GM18526 (cell line): ENCODE measurements around the gene ENHO.

ENCODE experiments used
- POLR2A ChIP-seq: IDR thresholded peaks from 3 replicates; pipeline ENCODE4 v1.6.1; 2011; ENCODE audit not compliant: insufficient read length; ENCODE audit errors: extremely low read depth

ENHO gene

GRCh38 chr9:34520505-34521385 is 2.0 kb downstream of the ENHO start:
- TF ChIP-seq POLR2A: no peak

DNA sequence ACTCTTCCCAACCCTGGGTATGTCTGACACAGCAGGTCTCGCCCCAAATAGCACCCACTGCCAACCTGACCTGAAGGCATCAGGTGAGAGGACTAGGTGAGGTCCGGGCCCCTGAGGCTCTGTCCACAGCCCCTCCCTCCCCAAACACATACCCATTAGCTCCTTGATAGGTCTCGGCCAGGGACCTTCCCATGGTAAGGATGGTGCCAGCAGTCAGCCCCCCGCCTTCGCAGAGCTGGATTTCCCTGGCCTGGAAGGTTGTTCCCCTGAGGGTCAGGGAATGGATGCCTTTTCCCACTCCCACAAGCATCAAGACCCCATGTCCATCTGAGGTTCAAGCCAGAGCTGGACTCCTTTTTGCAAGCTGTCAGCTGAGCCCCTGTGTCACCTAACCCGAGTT is 2.7 kb downstream of the ENHO start:
- TF ChIP-seq POLR2A: no peak

DNA sequence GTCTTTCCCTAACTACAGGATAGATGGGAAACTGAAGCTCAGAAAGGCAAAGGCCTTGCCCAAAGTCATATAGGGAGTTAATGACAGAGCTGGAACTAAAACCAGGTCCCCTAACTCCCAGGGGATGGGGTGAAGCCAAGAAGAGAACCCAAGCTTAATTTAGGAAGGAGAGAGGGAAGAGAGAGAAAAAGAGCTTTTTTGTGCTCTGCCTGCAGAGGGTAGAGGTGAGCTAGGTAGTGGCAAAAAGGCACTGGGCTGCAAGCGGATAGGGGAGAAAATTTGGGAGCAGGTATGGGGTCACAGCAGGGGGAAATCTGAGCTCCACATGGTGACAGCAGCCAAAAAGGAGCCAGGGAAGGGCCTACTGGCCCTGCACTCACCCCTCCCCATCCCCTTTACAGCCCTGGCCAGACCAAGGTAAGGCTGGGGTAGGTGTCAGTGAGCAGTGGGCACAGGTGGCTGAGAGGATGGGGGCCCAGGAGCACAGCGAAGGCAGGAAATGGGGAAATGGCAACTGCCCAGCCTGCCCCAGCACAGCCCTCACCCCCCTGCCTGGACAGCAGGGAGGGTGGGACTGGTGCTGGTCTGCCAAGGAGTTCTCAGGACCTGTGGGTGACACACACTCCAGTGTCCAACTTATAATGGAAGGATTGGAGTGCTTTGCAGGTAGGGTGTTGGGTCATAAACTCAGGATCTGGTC is 3.3 kb downstream of the ENHO start:
- TF ChIP-seq POLR2A: no peak

- no peak for TF ChIP-seq POLR2A
These were observed 3.9 kb downstream of the ENHO start for GRCh38 chr9:34518896-34519295.

GRCh38 chr9:34518110-34518616 is 4.6 kb downstream of the ENHO start:
- no peak for TF ChIP-seq POLR2A

- TF ChIP-seq POLR2A: no peak
These were observed 5.6 kb downstream of the ENHO start for GRCh38 chr9:34517185-34517584.

- no peak for TF ChIP-seq POLR2A
These were observed 6.8 kb downstream of the ENHO start for GRCh38 chr9:34515959-34516358.

DNA sequence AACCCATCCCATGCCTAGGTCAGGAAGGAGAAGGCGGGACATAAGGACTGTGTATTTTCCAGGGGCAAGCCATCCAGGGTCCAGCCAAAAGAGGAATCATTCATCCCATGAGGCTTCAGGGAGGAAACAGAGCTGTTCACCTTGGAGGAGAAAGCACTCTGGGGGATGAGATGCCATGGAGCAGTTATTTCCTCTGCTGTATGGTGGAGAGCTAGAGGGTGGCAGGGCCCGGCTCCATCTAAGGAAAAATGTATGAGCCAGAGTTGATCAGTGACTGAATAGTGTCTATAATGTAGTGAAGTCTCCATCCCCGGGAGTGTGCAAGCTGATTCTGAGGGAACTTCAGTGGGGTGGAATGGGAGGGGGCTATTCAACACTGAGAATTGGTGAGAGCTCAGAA is 8.0 kb downstream of the ENHO start:
- no peak for TF ChIP-seq POLR2A

GRCh38 chr9:34514401-34514800 is 8.4 kb downstream of the ENHO start:
- TF ChIP-seq POLR2A: no peak

- TF ChIP-seq POLR2A: no peak
These were observed 9.1 kb downstream of the ENHO start for GRCh38 chr9:34513567-34514214.

GRCh38 chr9:34512131-34513078 is 10.4 kb downstream of the ENHO start:
- no peak for TF ChIP-seq POLR2A

- no peak for TF ChIP-seq POLR2A
These were observed 12.0 kb downstream of the ENHO start for GRCh38 chr9:34510497-34511468.

- TF ChIP-seq POLR2A: no peak
These were observed 13.8 kb downstream of the ENHO start for GRCh38 chr9:34508951-34509350.
